Stimulated activated CD4-positive, alpha-beta T cell treated with anti-CD3 and anti-CD28 coated beads, Interleukin-4, amount 100 ng/mL, for 1 hour (primary cell): ENCODE measurements around the gene FZD8.
"Not testable (repeated sequence)": the region's sequence is repeated elsewhere in the genome, so short reads cannot be mapped to it uniquely, and the experiment has no call there.

ENCODE experiments used
- DNase-seq: peaks from one replicate; pipeline ENCODE4 v3.0.0-alpha.2; 2020

The FZD8 gene

GRCh38 chr10:35642035-35642792, at the start of gene FZD8:
FZD8 (minus strand) TSS chr10:35642296; CDS start chr10:35641429, 867 bp downstream.
- DNase-seq: peak; percentile 76

- no peak for DNase-seq
Measured at GRCh38 chr10:35691522-35692236, 49.6 kb upstream of the FZD8 start.

- no peak for DNase-seq
Measured at GRCh38 chr10:35690534-35690933, 48.4 kb upstream of the FZD8 start.

- DNase-seq: not testable (repeated sequence)
Measured at GRCh38 chr10:35685858-35686257, 43.8 kb upstream of the FZD8 start.

GRCh38 chr10:35685402-35685801, 43.3 kb upstream of the FZD8 start:
- no peak for DNase-seq

- no peak for DNase-seq
Measured at GRCh38 chr10:35684586-35684985, 42.5 kb upstream of the FZD8 start.

GRCh38 chr10:35675846-35676245, 33.8 kb upstream of the FZD8 start:
- no peak for DNase-seq

GRCh38 chr10:35674843-35675242, 32.7 kb upstream of the FZD8 start:
- no peak for DNase-seq

GRCh38 chr10:35668865-35669650, 27.0 kb upstream of the FZD8 start:
- no peak for DNase-seq

GRCh38 chr10:35667971-35668370, 25.9 kb upstream of the FZD8 start:
- no peak for DNase-seq

GRCh38 chr10:35667270-35667889, 25.3 kb upstream of the FZD8 start:
- no peak for DNase-seq

GRCh38 chr10:35661236-35661635, 19.1 kb upstream of the FZD8 start:
- DNase-seq: no peak

GRCh38 chr10:35659456-35659855, 17.4 kb upstream of the FZD8 start:
- DNase-seq: no peak

- no peak for DNase-seq
Measured at GRCh38 chr10:35657621-35658020, 15.5 kb upstream of the FZD8 start.

- DNase-seq: no peak
Measured at GRCh38 chr10:35652824-35653223, 10.7 kb upstream of the FZD8 start.

GRCh38 chr10:35650894-35651293, 8.8 kb upstream of the FZD8 start:
- no peak for DNase-seq

GRCh38 chr10:35644050-35644950, 2.2 kb upstream of the FZD8 start:
- peak; percentile 15 for DNase-seq

- peak; percentile 21 for DNase-seq
Measured at GRCh38 chr10:35643151-35644049, 1.3 kb upstream of the FZD8 start.

- DNase-seq: no peak
Measured at GRCh38 chr10:35642793-35643114, 658 bp upstream of the FZD8 start.

GRCh38 chr10:35641676-35642034, 441 bp downstream of the FZD8 start:
- no peak for DNase-seq
